Inferior parietal cortex (tissue), 1 donor: Measurements from ENCODE around the gene PIP5K1B.
A peak's percentile ranks its signal among the peaks of the same experiment; 100 is the strongest.

ENCODE experiments used
- DNase-seq: peaks from one replicate; pipeline ENCODE4 v3.0.0-alpha.2; 2016; ENCODE audit errors: extremely low spot score

The PIP5K1B gene

GRCh38 chr9:68738358-68738757, 33.3 kb downstream of the PIP5K1B start:
- DNase-seq = no peak

GRCh38 chr9:68739621-68740174, 34.7 kb downstream of the PIP5K1B start:
- no peak for DNase-seq

GRCh38 chr9:68740561-68740960, 35.5 kb downstream of the PIP5K1B start:
- DNase-seq = no peak

DNA sequence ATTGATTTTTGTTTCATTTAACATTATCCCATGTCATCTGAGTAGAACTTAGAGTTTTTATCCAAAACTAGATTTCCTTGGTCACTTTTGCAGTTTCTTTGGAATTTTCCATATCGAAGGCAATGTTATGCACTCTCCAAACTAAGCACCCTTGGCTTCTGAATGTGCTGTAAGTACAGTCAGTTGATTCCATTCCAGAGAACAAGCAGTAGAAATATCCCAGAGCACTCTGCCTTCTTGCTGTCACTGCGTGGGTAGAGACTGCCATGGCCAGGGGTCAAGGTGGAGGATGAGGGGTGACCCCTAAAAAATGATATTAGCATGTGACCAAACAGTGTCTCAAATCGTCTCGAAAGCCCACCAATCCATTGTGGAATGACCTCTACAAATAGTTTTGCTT, 36.2 kb downstream of the PIP5K1B start:
- DNase-seq = no peak

- DNase-seq = no peak
These were observed 36.8 kb downstream of the PIP5K1B start for GRCh38 chr9:68741704-68742332.

DNA sequence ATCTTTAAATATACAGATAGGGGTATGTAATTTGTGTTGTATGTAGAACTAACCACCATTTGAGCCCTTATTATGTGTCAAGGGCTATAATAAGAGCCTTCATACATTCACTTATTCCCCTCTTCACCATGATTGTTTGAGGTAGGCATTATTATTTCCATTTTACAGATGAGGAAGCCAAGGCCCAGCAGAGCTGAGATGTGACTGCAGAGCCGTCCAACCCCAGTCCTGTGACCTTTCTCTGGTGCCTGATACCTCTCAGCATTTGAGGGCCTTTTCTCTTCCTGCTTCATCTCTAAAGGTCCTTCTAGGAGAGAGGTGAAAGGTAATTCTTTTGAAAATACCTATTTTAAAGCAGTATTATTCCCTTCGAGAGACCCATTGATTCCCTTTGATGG, 37.3 kb downstream of the PIP5K1B start:
- no peak for DNase-seq

GRCh38 chr9:68744426-68744825, 39.4 kb downstream of the PIP5K1B start:
- no peak for DNase-seq

DNA sequence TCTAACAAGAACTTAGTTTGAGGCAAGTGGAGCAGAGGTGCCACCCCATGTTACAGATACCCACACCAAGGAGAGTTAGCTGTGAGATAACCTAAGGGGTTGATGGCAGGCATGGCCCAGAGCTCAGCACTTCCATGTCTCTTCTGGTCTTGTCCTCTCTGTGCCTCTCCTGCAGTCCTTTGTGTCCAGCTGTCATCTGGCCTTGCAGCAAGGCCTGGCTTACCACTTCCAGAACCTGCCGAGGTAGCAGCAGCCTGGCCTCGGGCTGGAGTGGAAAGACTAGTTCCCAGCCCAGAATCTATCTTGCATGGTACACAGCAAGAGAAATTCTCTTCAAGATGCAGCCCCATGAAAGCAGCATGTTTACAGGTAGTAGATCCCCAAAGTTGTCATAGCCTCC, 41.5 kb downstream of the PIP5K1B start:
- DNase-seq = no peak

DNA sequence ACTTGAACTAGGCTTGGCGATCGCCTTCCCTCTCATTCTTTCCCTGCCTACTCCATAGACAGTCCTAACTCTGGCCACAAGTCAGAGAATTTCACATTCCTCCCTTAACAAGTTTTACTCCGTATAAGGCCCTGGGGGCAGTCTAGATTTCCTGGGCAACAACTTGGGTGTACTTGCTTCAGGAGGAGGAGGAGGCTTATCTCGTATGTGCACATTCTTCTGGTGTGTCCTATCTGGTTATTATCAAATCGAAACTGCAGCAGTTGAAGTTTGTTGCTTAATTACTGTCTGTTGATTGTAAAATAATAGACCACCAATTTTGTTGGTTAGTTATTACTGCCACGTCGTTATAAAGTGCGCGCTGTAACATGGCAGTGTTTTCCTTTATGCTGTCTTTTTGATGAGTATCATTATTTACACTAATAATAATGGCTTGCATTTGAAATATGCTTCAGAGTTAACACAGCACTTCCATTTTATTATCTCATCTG, 42.0 kb downstream of the PIP5K1B start:
- no peak for DNase-seq

DNA sequence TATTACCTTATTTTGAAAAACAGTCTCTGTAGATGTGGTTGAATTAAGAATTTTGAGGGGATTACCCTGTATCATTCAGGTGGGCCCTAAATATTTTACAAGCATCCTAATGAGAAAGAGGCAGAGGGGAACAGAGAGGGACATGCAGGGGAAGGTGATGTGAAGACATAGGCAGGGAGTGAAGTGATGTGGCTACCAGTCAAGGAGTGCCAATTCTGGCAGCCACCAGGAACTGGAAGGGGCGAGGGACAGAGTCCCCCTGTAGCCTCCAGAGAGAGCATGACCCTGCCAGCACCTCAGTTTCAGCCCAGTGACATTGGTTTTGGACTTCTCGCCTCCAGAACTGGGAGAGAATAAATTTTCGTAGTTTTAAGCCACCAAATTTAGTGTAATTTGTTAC, 44.1 kb downstream of the PIP5K1B start:
- DNase-seq = no peak

GRCh38 chr9:68749579-68750159, 44.6 kb downstream of the PIP5K1B start:
- DNase-seq = no peak

DNA sequence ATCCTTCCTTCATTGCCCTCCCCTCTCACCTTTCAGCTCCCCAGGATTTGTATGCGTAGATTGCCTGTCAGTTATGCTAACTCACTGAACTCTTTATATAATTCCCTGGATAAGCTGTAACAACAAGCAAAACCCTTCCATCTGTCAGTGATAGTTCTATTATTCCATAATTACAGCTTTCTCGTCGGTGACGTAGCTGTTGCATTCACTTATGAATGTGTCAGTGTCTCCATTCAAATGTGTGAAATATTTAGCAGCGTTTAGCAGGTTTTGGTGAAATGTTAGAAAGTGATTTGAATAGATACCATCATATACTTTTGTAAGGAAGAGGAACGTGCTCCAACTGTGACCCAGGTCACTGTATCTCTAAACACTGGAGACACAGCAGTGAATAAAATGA, 45.2 kb downstream of the PIP5K1B start:
- peak; percentile 27 for DNase-seq

DNA sequence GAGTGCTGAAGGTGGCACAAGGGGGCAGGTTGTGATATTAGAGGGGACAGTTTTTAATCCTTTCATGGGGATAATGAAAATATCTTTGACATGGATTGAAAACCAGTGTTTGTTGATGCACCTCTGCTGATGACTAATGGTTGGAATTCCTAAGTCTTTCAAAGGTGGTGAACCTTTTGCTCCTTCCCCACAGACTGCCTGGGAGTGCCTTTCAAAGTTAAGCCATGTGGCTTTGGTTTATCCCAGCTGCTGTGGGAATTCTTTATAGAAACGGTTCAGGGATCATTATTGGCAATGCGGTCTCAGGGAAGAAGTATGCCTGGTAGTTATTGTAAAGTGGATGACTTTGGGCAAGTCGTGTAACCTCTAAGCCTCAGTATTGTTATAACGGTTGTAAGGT, 45.7 kb downstream of the PIP5K1B start:
- DNase-seq = no peak

- DNase-seq = no peak
These were observed 46.5 kb downstream of the PIP5K1B start for GRCh38 chr9:68751556-68751955.

DNA sequence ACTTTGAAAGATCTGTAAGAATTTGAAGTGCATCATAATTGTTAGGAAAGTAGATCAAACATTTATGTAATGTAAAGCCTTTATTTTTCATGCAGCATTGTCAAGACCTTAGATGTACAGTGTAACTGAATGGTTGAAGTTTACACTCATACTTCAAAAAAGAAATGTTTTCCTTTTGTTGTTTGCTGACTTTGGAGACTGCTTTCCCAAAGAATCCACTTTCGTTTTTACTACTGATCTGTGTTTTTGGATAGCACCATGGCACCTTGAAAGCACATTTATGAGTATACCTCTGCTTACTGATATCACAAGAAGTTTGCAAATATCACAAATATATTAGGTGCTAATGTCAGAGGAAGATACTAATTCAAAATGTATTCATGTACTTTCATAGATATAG, 50.0 kb downstream of the PIP5K1B start:
- DNase-seq = no peak

DNA sequence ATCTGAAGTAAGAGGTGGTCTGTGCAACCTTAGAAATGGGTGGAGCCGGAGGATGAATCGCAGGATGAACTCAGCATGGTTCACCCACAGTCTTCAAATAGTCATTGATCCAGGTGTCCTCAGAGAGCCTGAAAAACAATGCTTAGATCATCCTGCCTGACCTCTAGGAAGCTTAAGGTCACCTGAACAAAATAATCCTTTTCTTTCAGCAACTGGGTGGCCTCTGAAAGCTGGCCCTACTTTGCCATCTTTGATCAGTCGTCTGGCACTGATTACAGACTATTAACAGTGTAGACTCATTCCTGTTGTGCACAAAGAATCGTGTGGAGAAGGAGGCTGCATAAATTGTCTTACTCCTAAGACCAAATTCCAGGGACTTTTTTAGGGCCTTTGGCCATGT, 50.7 kb downstream of the PIP5K1B start:
- DNase-seq = no peak

- DNase-seq = no peak
These were observed 55.1 kb downstream of the PIP5K1B start for GRCh38 chr9:68759981-68760673.

DNA sequence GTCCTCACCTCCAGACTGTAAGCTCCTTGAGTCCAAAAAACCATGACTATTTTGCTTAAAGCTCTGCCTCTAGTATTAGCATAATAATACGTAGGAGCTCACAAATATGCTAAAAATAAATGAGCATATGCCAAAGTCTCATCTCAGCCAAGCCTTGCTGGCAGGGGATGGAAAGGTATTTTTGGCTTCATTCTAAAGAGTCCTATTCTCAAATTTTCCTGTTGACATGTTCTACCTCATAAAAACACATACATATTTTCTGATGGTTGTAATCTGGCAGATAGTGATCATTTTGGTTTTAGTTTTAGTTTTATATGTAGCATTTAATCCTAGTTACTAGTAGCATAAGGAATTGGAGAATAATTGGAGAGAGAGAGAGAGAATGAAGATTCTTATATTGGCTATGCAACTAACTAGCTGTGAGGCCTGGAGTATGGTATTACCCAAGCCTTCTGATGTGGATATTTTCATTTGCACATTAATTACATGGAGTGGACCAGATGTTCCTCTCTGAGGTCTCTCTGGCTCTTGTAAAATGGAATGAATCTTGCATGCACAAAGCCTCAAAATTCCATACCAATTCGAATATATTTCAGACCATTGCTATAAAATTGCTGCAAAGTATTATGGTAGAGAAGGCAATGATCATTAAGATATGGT, 55.8 kb downstream of the PIP5K1B start:
- DNase-seq = no peak

DNA sequence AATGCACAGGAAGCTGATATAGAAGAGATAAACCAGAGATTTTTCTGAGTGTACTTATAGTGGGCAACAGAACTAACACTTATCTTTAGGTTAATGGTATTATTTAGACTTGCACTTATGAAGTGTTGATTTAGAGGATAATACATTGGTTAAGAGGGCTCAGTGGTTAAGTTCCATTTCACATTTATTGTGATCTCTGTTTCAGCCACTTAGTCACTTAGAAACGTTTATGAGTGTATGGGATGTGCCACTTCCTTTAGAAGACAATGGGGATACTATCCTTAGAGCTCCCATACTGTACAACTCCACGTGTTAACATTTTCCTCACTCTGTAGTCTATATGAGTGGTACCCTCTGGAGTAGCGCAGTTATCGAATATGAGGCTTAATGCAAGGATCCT, 57.5 kb downstream of the PIP5K1B start:
- no peak for DNase-seq

GRCh38 chr9:68763104-68763503, 58.1 kb downstream of the PIP5K1B start:
- DNase-seq = no peak

DNA sequence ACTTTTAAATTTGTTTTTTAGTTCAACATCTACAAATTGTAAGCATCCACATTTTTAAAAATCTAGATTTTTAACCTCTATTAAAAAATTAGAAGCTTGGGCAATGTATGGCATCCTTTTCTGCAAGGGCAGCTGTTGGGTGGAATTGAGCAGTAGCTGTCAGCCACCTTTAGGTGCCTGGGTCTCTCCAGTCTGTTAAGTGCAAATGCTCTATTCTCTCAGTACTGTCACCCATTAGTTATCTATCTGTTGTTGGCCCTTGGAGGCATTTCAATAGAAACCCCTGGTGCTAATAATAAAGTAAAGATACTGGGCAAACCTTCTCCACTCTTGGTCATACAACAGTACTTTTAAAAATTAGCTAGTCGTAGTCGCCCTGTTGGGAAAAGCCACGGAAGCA, 63.6 kb downstream of the PIP5K1B start:
- no peak for DNase-seq

DNA sequence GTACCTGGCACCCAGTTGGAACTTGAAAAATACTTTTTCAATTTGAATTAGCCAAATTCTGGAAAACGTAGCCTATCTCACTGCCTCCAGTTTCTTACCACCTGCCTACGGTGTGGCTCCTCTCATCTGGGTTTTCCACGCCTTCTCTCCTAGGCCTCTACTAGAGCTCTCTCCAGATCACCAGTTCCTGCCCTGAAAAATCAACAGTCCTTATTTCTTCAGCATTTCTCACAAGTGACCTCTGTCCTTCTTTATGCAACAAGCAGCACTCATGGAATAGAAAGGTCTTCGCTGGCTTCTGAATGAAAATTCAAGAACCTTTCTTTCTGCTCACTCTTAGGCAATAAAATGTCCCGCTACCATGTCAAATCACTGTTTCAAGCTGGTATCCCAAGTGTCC, 64.8 kb downstream of the PIP5K1B start:
- no peak for DNase-seq
